DMS 273 (cell line): ENCODE measurements around the gene SCLY.
"Not testable (repeated sequence)": the region's sequence is repeated elsewhere in the genome, so short reads cannot be mapped to it uniquely, and the experiment has no call there.

Experiments used
- DNase-seq: peaks from one replicate; lab custom pipeline; 2025; ENCODE audit not compliant: unreplicated experiment; lab: John Stamatoyannopoulos, UW

The SCLY gene

GRCh38 chr2:238107525-238108422 lies 47.0 kb downstream of the SCLY start:
- no peak for DNase-seq

- peak; percentile 75 for DNase-seq
Measured at GRCh38 chr2:238108423-238109183, 47.8 kb downstream of the SCLY start.

DNA sequence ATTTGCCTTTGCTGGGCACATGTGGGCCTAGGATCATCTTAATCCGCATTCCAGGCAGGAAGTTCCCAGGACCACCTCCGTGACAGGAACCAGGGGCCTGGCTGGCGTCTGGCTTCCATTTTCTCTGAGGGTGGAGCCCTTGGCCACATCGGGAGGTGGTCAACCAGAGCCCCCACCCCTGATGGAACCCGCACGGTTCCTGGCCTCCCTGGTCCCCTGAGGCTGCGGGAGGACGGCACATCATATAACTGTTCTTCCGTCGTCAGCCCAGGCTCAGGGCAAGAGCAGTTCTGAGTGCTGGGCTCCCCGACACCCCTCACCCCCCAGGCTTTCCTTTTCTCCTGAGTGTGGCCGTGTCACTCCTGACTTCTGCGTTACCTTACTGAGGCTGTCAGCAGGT lies 52.8 kb downstream of the SCLY start:
- DNase-seq: no peak

- DNase-seq: no peak
Measured at GRCh38 chr2:238114331-238114841, 53.6 kb downstream of the SCLY start.

- no peak for DNase-seq
Measured at GRCh38 chr2:238114851-238115660, 54.3 kb downstream of the SCLY start.

DNA sequence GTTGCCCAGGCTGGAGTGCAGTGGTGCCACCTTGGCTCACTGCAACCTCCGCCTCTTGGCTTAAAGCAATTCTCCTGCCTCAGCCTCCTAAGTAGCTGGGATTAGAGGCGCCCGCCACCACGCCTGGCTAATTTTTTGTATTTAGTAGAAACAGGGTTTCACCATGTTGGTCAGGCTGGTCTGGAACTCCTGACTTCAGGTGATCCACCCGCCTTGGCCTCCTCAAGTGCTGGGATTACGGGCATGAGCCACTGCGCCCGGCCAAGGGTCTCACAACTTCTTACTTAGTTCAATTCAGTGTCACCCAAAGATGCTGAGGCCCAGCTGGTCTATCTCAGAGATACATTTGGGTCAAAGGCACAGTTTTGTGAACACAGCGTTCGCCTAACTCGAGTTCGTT lies 54.9 kb downstream of the SCLY start:
- not testable (repeated sequence) for DNase-seq

DNA sequence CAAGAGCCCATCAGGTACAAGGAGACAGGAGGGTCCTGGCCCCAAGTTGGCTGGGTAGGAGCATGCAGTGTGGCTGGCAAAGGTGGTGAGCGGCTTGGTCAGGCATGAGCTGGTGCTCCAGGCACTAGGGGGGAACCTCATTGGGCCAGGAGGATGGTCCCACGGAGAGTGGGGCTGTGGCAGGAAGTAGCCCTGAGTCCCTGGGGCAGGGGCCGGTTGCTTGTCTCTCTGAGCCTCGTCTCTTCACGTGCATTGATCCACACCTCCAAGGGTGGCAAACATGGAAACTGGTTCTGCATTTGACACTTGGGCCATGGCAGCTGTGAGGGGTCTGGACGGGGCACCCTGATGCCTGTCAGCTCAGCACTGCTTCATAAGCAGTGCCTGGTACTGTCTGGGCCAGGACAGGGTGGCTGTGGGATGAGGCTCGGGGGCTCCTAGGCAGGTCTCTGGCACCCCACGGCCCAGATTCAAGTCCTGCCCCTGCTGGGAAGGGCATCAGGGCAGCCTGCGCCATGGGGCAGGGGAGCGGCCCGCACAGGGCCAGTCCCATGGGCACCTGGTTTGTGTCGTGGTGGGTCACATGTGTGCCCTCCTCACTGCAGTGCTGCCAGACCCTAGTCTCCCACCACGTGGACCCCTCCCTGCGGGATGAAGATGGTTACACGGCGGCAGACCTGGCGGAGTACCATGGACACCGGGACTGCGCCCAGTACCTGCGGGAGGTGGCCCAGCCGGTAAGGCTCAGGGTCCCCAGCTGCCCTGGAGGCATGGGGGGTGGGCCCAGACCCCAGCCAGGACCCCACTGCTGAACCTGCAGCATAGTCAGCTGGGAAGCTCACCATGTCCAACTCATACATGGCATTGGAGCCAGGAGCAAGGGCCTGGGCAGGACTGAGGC lies 55.7 kb downstream of the SCLY start:
- DNase-seq: no peak

- no peak for DNase-seq
Measured at GRCh38 chr2:238117199-238118154, 56.7 kb downstream of the SCLY start.

GRCh38 chr2:238119756-238120462 lies 59.1 kb downstream of the SCLY start:
- DNase-seq: peak; percentile 71

GRCh38 chr2:238120463-238121298 lies 59.9 kb downstream of the SCLY start:
- peak; percentile 73 for DNase-seq

- DNase-seq: no peak
Measured at GRCh38 chr2:238121511-238122286, 60.9 kb downstream of the SCLY start.

- DNase-seq: no peak
Measured at GRCh38 chr2:238122287-238123217, 61.8 kb downstream of the SCLY start.

- DNase-seq: no peak
Measured at GRCh38 chr2:238123218-238123971, 62.6 kb downstream of the SCLY start.

DNA sequence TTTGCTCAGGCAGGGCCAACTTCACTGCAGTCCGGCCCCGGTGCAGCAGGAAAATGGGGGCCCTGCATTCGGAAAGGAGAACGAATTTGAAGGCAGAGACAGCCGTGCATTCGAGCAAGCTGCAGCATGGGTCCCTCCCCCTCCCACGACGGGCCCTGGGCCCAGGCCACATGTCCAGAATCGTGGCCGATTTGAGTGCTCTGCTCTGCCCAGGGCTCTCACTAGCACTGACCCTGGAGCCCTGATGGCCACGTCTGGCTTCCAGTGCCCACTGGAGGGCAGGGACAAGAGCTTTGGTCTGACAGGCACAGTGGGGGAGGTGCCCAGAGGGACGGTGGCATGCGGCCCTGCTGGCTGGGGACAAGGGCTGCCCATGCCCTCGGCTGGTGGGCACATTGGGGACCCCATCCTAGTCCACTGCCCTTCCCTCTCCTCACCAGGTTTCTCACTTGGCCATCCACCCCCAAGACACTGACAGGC lies 63.2 kb downstream of the SCLY start:
- no peak for DNase-seq
